Left lung (tissue), 10 donors: ENCODE results near the gene DRC7. TPM values are rescaled to one million over a fixed set of nuclear protein-coding genes. Genes with fewer than 3 reads are reported as not detected.
A peak's percentile ranks its signal among the peaks of the same experiment; 100 is the strongest.

Experiments used
- ATAC-seq: fragments of 200-7000 bp; cut with Tn5 transposase; one replicate; pipeline ENCODE4 v1.9.1; 2020; ENCODE audit warnings: moderate library complexity
- DNase-seq, 4 donors: peaks; one replicate each; pipeline ENCODE4 v3.0.0-alpha.2; 2013 to 2020
- H3K27ac ChIP-seq, 2 donors: fragments of 200-600 bp; sonication (generic) in 1 of 2; one replicate each; pipeline versions ENCODE4 v1.5.0 to v1.8.0; 2020 to 2021
- H3K27me3 ChIP-seq, 2 donors: fragments of 200-600 bp; sonication (generic) in 1 of 2; one replicate each; pipeline versions ENCODE4 v1.5.0 to v1.8.0; 2020 to 2021
- H3K36me3 ChIP-seq, 2 donors: fragments of 200-600 bp; sonication (generic) in 1 of 2; one replicate each; pipeline versions ENCODE4 v1.5.0 to v1.8.0; 2020 to 2021
- H3K4me1 ChIP-seq, 2 donors: fragments of 200-600 bp; one replicate each; pipeline ENCODE4 v1.8.0; 2021
- H3K4me3 ChIP-seq, 2 donors: fragments of 200-600 bp; sonication (generic) in 1 of 2; one replicate each; pipeline versions ENCODE4 v1.5.0 to v1.8.0; 2020 to 2021; ENCODE audit warnings: mild to moderate bottlenecking in 1 of 2
- H3K9me3 ChIP-seq, 2 donors: fragments of 200-600 bp; sonication (generic) in 1 of 2; one replicate each; pipeline versions ENCODE4 v1.5.0 to v1.8.0; 2020 to 2021
- intact Hi-C, 2 donors: fragments of 100-400 bp; cut with DNase I; formaldehyde crosslinking; loops; one replicate each; pipeline versions ENCODE4 v1.11.2 to v1.14.2; 2022
- polyA plus RNA-seq, 6 donors: library from polyadenylated mRNA; unstranded; fragments of 120-200 nt; gene quantifications; one replicate each; pipeline ENCODE4 v1.2.1, GENCODE V29; 2013; ENCODE audit not compliant: insufficient read length in 6 of 6
- total RNA-seq, 2 donors: library from RNA; stranded (reverse); fragmentation: NEBNext Ultra II Directional; extraction: Animal tissue kit (Norgen Biotek cat#: 25700); gene quantifications; one replicate each; pipeline ENCODE4 v1.2.1, GENCODE V29; 2021
- TF ChIP-seq, protein P1 (sequence below), 2 donors: fragments of 200-600 bp; sonication (generic) in 1 of 2; IDR thresholded peaks; one replicate each; pipeline versions ENCODE4 v1.5.0 to v1.8.0; 2021; ENCODE audit warnings: antibody characterized with exemption in 2 of 2
- donor health status: DM: no; HTN: yes; CAD: no.
- donor health status: DM: no; HTN: no; CAD: no.

Gene DRC7
- total and polyA plus RNA-seq, 8 donors, result 0.52 to 4.3 (median 2.4) TPM

DNA sequence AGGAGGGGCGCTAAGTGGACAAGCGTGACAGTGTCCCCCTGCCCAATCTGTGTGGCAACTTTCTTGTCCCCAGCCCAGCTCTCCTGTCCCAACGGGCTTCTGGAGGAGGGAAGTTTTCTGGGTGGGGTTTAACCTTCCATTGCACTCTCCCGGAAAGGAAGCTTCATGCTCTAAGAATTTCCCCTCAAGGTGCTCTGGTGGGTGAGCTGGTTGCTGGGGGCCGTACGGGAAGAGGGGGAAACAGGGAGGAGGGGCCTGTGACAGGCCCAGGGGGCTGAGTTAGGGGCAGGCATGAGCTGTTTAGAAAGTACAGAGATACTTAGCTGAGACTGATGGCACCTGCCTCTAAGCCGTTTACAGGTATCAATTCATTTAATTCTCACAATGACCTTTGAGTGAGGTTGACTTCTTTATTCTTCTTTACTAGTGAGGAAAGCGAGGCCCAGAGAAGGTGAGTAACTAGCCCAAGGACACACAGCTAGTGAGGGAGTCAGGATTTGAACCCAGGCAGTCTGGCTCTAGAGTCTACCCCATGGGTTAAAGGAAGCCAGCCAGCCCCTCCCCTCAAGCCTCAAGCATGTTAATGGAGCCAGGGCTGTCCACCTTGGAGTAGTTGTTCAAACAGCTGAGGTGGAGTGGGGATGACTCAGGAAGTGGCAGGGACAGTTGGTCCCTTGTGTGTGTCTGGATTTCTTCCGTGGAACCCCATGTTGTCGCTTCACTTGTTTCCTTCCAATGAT, 47.3 kb upstream of the DRC7 start:
- DNase-seq (no peak), ATAC-seq (no peak)
- TF ChIP-seq, protein P1, sequence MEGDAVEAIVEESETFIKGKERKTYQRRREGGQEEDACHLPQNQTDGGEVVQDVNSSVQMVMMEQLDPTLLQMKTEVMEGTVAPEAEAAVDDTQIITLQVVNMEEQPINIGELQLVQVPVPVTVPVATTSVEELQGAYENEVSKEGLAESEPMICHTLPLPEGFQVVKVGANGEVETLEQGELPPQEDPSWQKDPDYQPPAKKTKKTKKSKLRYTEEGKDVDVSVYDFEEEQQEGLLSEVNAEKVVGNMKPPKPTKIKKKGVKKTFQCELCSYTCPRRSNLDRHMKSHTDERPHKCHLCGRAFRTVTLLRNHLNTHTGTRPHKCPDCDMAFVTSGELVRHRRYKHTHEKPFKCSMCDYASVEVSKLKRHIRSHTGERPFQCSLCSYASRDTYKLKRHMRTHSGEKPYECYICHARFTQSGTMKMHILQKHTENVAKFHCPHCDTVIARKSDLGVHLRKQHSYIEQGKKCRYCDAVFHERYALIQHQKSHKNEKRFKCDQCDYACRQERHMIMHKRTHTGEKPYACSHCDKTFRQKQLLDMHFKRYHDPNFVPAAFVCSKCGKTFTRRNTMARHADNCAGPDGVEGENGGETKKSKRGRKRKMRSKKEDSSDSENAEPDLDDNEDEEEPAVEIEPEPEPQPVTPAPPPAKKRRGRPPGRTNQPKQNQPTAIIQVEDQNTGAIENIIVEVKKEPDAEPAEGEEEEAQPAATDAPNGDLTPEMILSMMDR (IDR thresholded peaks at IDR 0.05), result no peak
- intact Hi-C loops, result loop anchor here in 1 of 2 donors (5.0 kb wide), 1 partner anchor 45 kb away; no protein-coding TSS in a partner anchor
- H3K9me3 ChIP-seq, result no peaks in the 10 kb centered on the region
- peak overlapping the region; percentile 48 to 68 for H3K27ac ChIP-seq
- peaks cover 0 to 12% of the 10 kb centered on the region in 2 donors for H3K36me3 ChIP-seq
- H3K4me3 ChIP-seq, result no peak overlapping the region
- peaks cover 6 to 51% of the 10 kb centered on the region in 2 donors for H3K4me1 ChIP-seq
- H3K27me3 ChIP-seq, result peaks cover 0 to 13% of the 10 kb centered on the region in 2 donors

DNA sequence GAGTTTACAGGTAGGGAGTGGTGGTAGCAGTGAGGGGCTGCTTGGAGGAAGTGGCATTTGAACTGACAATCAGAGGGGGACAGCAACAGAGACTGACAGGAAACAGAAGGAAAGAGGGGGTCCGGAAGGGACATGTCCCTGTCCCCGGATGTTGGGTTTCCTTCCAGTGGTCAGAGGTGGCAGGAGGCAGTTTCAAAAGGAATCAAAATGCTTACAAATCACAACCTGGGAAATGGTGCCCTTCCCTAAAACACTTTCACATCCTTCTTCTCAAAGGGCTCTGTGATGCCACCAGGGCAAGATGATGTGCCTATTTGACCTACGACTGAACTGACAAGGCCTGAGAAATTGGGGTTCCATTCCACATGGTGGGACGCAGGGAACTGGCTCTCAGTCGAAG, 46.5 kb upstream of the DRC7 start:
- no peak for ATAC-seq
- H3K9me3 ChIP-seq, result no peaks in the 10 kb centered on the region
- H3K36me3 ChIP-seq, result peaks cover 0 to 20% of the 10 kb centered on the region in 2 donors
- H3K27ac ChIP-seq, result peak overlapping the region; percentile 7 to 68
- H3K4me1 ChIP-seq, result peaks cover 3 to 45% of the 10 kb centered on the region in 2 donors
- TF ChIP-seq, protein P1 (IDR thresholded peaks at IDR 0.05), result no peak
- intact Hi-C loops, result loop anchor here in 1 of 2 donors (5.0 kb wide), 1 partner anchor 46 kb away; no protein-coding TSS in a partner anchor
- peaks cover 0 to 13% of the 10 kb centered on the region in 2 donors for H3K27me3 ChIP-seq
- H3K4me3 ChIP-seq, result no peak overlapping the region
- DNase-seq, result no peak

- H3K27ac ChIP-seq, result peak overlapping the region; percentile 7 to 68
- intact Hi-C loops, result loop anchor here in 1 of 2 donors (5.0 kb wide), 1 partner anchor 47 kb away; no protein-coding TSS in a partner anchor
These were observed 45.8 kb upstream of the DRC7 start for GRCh38 chr16:57648581-57649442.

DNA sequence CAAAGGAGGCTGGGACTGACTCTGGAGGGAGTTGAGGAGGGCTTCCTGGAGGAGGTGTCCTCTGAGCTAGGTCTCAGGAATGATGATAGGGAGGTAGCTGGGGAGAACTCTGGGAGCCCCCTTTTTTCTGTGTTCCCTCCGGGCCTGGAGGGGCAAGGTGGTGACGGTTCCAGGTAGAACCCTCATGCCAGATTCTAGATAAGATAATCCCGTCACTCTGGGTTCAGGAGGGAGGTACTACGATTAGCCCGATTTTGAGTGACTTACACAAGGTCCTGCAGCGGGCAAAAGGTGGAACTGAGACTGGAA, 45.2 kb upstream of the DRC7 start:
- Histone ChIP-seq H3K4me3 (no peak overlapping the region), H3K4me1 (peaks cover 0 to 32% of the 10 kb centered on the region in 2 donors), H3K27me3 (peaks cover 0 to 13% of the 10 kb centered on the region in 2 donors), H3K27ac (no peak overlapping the region), H3K36me3 (peaks cover 0 to 22% of the 10 kb centered on the region in 2 donors), H3K9me3 (no peaks in the 10 kb centered on the region)
- TF ChIP-seq, protein P1 (IDR thresholded peaks at IDR 0.05), result no peak
- intact Hi-C loops, result loop anchor here in 1 of 2 donors (5.0 kb wide), 1 partner anchor 47 kb away; no protein-coding TSS in a partner anchor
- no peak for ATAC-seq
- no peak for DNase-seq

More at GRCh38 chr16:57648581-57649442, 45.8 kb upstream of the DRC7 start:
- H3K4me3 ChIP-seq, result no peak overlapping the region
- TF ChIP-seq, protein P1 (IDR thresholded peaks at IDR 0.05), result peak; percentile 100
- DNase-seq (peak in 2 of 4 donors; percentile 80 to 94), ATAC-seq (peak; percentile 93)
- peaks cover 0 to 22% of the 10 kb centered on the region in 2 donors for H3K36me3 ChIP-seq
- H3K4me1 ChIP-seq, result peaks cover 0 to 38% of the 10 kb centered on the region in 2 donors
- no peaks in the 10 kb centered on the region for H3K9me3 ChIP-seq
- peaks cover 0 to 13% of the 10 kb centered on the region in 2 donors for H3K27me3 ChIP-seq
